ENCODE results near the gene INA. TPM values are rescaled to one million over a fixed set of nuclear protein-coding genes. Genes with fewer than 3 reads are reported as not detected.
"Not testable (repeated sequence)": the region's sequence is repeated elsewhere in the genome, so short reads cannot be mapped to it uniquely, and the experiment has no call there.

The INA gene
- total and polyA plus RNA-seq, 11 donors, result 0.04 to 0.11 (median 0.08) TPM; not detected in 8

DNA sequence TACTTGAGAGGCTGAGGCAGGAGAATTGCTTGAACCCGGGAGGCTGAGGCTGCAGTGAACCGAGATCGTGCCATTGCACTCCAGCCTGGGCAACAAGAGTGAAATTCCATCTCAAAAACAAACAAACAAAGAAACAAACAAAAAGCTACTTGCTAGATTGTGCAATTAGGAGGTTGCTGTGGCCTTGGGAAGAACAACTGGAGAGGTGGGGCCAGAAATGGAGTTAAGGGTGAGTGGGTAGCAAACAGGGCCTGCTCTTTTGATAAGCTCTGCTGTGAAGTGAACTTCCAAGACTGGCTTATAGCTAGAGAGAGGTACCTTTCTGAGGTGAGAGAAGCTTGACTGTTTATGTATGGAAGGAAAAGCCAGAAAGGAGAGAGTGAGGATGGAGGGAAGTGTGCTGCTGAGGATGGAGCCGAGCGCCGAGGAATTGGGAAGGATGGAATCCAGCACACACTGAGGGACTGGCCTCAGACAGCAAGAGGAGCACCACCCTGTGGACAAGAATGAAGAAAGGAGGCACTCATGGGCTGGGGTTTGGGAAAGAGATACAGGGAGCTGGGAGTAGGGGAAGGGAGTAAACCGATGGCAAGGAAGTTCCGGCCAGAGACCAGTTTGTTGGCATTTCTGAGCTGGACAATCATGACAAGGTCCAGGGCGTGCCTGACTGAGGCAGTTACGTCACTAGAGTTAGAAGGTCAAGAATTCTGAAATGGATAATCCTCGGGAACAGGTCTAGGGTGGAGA, 38.3 kb upstream of the INA start:
- ATAC-seq (peak; percentile 55 to 90 (median 80)), DNase-seq (peak in 3 of 5 donors; percentile 35)
- H3K4me1 ChIP-seq, result peaks cover 0 to 31% (median 7%) of the 10 kb centered on the region in 12 donors
- intact Hi-C loops (cut with DNase I), result loop anchor here in 5 of 10 donors (5.0 to 10.0 kb wide), 3 partner anchors 46 to 131 kb away; partner anchors contain the start of gene NT5C2 (in 3 of the 5)
- H3K4me3 ChIP-seq, result no peak overlapping the region
- H3K9me3 ChIP-seq, result no peaks in the 10 kb centered on the region
- no peaks in the 10 kb centered on the region for H3K27me3 ChIP-seq
- no peaks in the 10 kb centered on the region for H3K36me3 ChIP-seq
- H3K27ac ChIP-seq, result no peak overlapping the region
- TF ChIP-seq, protein P1, sequence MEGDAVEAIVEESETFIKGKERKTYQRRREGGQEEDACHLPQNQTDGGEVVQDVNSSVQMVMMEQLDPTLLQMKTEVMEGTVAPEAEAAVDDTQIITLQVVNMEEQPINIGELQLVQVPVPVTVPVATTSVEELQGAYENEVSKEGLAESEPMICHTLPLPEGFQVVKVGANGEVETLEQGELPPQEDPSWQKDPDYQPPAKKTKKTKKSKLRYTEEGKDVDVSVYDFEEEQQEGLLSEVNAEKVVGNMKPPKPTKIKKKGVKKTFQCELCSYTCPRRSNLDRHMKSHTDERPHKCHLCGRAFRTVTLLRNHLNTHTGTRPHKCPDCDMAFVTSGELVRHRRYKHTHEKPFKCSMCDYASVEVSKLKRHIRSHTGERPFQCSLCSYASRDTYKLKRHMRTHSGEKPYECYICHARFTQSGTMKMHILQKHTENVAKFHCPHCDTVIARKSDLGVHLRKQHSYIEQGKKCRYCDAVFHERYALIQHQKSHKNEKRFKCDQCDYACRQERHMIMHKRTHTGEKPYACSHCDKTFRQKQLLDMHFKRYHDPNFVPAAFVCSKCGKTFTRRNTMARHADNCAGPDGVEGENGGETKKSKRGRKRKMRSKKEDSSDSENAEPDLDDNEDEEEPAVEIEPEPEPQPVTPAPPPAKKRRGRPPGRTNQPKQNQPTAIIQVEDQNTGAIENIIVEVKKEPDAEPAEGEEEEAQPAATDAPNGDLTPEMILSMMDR (IDR thresholded peaks at IDR 0.05), result peak in 10 of 12 donors; percentile 9 to 60 (median 34)
- no peak for TF ChIP-seq POLR2A (IDR thresholded peaks at IDR 0.05)
- 60 to 70% (median 63%) methylated on average over 11 of the region's 11 CpGs for WGBS, 4 donors

DNA sequence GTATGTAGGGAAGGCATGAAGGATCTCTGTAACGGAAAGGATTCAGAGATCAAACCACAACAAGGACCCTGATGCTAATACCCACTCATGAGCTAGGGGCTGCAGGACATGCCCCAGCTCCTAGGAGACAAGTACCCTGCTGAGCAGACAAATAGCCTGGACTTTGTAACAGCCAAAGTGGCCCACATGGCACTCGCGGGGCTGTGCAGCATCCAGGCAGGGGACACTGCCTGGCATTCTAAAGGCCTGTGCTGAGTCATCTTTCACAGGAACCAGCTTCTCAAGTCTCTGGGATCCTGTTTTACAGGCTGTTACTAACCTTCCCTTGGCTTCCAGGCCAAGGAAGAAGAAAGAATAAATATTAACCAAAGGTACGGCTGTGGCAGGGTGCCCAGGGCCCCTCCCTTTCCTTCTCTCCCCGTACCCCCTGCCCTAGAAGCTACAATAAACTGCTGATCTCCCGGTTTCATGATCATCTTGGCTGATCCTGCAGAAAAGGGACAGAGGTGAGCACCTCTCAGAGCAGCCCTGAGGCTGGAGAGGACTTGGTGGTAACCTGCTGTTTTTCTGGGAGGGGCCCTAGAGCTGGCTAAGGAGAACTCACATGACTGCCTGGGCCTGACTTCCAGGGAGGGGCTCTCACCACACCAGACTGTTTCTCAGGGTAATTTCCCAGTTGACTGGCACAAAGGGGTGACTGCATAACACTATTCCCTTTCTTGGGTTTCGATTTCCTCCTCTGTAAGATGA, 35.5 kb upstream of the INA start:
- Histone ChIP-seq H3K9me3 (no peaks in the 10 kb centered on the region), H3K36me3 (no peaks in the 10 kb centered on the region), H3K4me1 (peaks cover 0 to 36% (median 8%) of the 10 kb centered on the region in 12 donors), H3K27ac (peak overlapping the region in 7 of 12 donors; percentile 11 to 87 (median 18)), H3K27me3 (no peaks in the 10 kb centered on the region), H3K4me3 (no peak overlapping the region)
- WGBS, 4 donors, result 58 to 65% (median 62%) methylated on average over 7 of the region's 7 CpGs
- TF ChIP-seq POLR2A (IDR thresholded peaks at IDR 0.05), result no peak
- TF ChIP-seq, protein P1 (IDR thresholded peaks at IDR 0.05), result no peak
- intact Hi-C loops (cut with DNase I), result loop anchor here (5.0 to 10.0 kb wide), 14 partner anchors 44 to 517 kb away; partner anchors contain the start of genes CYP17A1 (in 6 of the 10), CNNM2 (in 1 of the 10) and NT5C2 (in 1 of the 10)
- peak in 1 of 5 donors; percentile 43 for DNase-seq
- ATAC-seq, result peak in 2 of 4 donors; percentile 55 to 62

DNA sequence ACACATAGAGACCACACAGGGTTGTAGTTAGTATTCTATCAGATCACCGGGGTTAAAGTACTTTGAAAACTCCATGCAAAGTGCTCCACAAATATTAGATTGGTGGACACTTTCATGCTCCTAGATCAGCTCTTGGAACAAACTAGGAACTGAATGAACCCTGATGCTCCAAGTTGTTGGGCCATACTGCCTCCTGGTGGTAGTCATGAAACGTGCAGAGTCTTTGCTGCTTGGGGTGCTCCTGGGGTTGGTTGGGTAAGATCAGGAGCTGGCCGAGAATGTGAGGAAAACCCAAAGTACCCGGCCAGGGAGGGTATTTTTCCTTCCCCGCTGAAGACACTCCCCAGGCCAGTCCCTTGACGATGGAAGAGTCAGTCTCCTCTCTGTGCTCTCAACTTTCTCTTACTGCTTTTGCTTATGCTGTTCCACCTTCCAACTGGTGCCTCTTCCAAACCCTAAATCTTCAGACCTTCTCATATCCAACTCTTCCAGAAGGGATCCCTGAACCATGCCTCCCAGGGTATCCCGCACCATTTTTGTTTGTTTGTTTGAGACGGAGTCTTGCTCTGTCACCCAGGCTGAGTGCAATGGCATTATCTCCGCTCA, 32.2 kb upstream of the INA start:
- DNase-seq (peak in 4 of 5 donors; percentile 67 to 73 (median 71)), ATAC-seq (peak; percentile 76 to 93 (median 88))
- H3K27ac ChIP-seq, result no peak overlapping the region
- TF ChIP-seq, protein P1 (IDR thresholded peaks at IDR 0.05), result peak; percentile 79 to 92 (median 86)
- TF ChIP-seq POLR2A (IDR thresholded peaks at IDR 0.05), result no peak
- H3K36me3 ChIP-seq, result no peaks in the 10 kb centered on the region
- WGBS, 4 donors, result 31 to 35% (median 33%) methylated on average over 9 of the region's 9 CpGs
- no peak overlapping the region for H3K4me3 ChIP-seq
- intact Hi-C loops (cut with DNase I), result loop anchor here (1.0 to 10.0 kb wide), 18 partner anchors 47 to 520 kb away; partner anchors contain the start of genes CYP17A1 (in 6 of the 10), CNNM2 (in 2 of the 10) and NT5C2 (in 1 of the 10)
- no peaks in the 10 kb centered on the region for H3K9me3 ChIP-seq
- H3K4me1 ChIP-seq, result peaks cover 0 to 25% (median 5%) of the 10 kb centered on the region in 12 donors
- no peaks in the 10 kb centered on the region for H3K27me3 ChIP-seq

DNA sequence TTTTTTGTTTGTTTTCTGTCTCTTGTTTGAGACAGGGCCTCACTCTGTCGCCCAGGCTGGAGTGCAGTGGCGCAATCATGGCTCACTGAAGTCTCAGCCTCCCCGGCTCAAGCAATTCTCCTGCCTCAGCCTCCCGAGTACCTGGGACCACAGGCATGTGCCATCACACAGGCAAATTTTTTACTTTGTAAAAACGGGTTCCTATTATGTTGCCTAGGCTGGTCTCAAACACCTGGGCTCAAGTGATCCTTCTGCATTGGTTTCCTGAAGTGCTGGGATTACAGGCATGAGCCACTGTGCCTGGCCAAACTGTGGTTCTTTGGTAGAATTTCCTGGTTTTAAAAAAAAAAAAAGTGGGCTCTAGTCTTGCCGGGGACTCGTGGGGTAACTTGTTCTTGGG, 31.4 kb upstream of the INA start, which contains the start of gene RPEL1:
Gene RPEL1, plus strand, starts transcription at position 301 of the 400 bp plus-strand sequence. CDS start 110 bp downstream, outside the sequence.
- not testable (repeated sequence) for H3K36me3 ChIP-seq, H3K27me3 ChIP-seq, H3K9me3 ChIP-seq, ATAC-seq, H3K4me3 ChIP-seq, H3K27ac ChIP-seq, DNase-seq
- 89 to 93% (median 91%) methylated on average over 7 of the region's 7 CpGs for WGBS, 4 donors
- intact Hi-C loops (cut with DNase I), result loop anchor here (2.0 to 10.0 kb wide), 10 partner anchors 141 to 521 kb away; partner anchors contain the start of genes CYP17A1 (in 4 of the 10) and CNNM2 (in 1 of the 10)
- H3K4me1 ChIP-seq, result peaks cover 0 to 24% (median 5%) of the 10 kb centered on the region in 12 donors

All from heart left ventricle (tissue), 16 donors.